PC-3 (cell line): ENCODE results near the gene ESYT3.

ENCODE experiments used
- EZH2 ChIP-seq: fragments of 300-600 bp; sonication (generic); IDR thresholded peaks from one replicate; pipeline ENCODE4 v1.6.1; 2017; ENCODE audit warnings: antibody characterized with exemption, mild to moderate bottlenecking, low read length; ENCODE audit not compliant: unreplicated experiment
- TF ChIP-seq, protein P1 (sequence below): fragments of 300-600 bp; sonication (generic); conservative IDR thresholded peaks from 2 replicates; pipeline ENCODE4 v1.5.1; 2017; ENCODE audit warnings: antibody characterized with exemption, low read depth, mild to moderate bottlenecking, low read length

GRCh38 chr3:138497021-138497420, 62.6 kb downstream of the ESYT3 start:
- TF ChIP-seq, protein P1, sequence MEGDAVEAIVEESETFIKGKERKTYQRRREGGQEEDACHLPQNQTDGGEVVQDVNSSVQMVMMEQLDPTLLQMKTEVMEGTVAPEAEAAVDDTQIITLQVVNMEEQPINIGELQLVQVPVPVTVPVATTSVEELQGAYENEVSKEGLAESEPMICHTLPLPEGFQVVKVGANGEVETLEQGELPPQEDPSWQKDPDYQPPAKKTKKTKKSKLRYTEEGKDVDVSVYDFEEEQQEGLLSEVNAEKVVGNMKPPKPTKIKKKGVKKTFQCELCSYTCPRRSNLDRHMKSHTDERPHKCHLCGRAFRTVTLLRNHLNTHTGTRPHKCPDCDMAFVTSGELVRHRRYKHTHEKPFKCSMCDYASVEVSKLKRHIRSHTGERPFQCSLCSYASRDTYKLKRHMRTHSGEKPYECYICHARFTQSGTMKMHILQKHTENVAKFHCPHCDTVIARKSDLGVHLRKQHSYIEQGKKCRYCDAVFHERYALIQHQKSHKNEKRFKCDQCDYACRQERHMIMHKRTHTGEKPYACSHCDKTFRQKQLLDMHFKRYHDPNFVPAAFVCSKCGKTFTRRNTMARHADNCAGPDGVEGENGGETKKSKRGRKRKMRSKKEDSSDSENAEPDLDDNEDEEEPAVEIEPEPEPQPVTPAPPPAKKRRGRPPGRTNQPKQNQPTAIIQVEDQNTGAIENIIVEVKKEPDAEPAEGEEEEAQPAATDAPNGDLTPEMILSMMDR = no peak
- TF ChIP-seq EZH2 = no peak
